Chondrocyte (in vitro differentiated cells): ENCODE data around the gene LRRC27. TPM values are rescaled to one million over a fixed set of nuclear protein-coding genes. Genes with fewer than 3 reads are reported as not detected.

Experiments used
- DNase-seq: peaks from one replicate; pipeline ENCODE4 v3.0.0; 2021; ENCODE audit warnings: mixed read lengths, low spot score
- H3K27ac Mint-ChIP-seq: one replicate; pipeline ENCODE4 v1.8.0; 2021; ENCODE audit warnings: mild to moderate bottlenecking, moderate library complexity, mixed read lengths; ENCODE audit not compliant: unreplicated experiment
- H3K27me3 Mint-ChIP-seq: 2 replicates; pipeline ENCODE4 v1.8.0; 2021; ENCODE audit warnings: low read depth, mixed read lengths
- H3K36me3 Mint-ChIP-seq: 2 replicates; pipeline ENCODE4 v1.8.0; 2021; ENCODE audit warnings: low read depth, mixed read lengths
- H3K4me1 Mint-ChIP-seq: 2 replicates; pipeline ENCODE4 v1.8.0; 2021; ENCODE audit warnings: low read depth, mild to moderate bottlenecking, mixed read lengths
- H3K4me3 Mint-ChIP-seq: one replicate; pipeline ENCODE4 v1.8.0; 2021; ENCODE audit warnings: mild to moderate bottlenecking, moderate library complexity, mixed read lengths; ENCODE audit not compliant: unreplicated experiment
- H3K9me3 Mint-ChIP-seq: 2 replicates; pipeline ENCODE4 v1.8.0; 2021; ENCODE audit warnings: low read depth, mixed read lengths
- CTCF ChIP-seq: fragments of 200-600 bp; sonication (generic); IDR thresholded peaks from 2 replicates; pipeline ENCODE4 v1.5.0; 2021; ENCODE audit warnings: antibody characterized with exemption, mild to moderate bottlenecking, moderate library complexity
- total RNA-seq: library from RNA; stranded (reverse); gene quantifications from 3 replicates; pipeline ENCODE4 v1.2.1, GENCODE V29; 2021

LRRC27 gene
- total RNA-seq, 1 donor from 2014 or later = 13.2 TPM

DNA sequence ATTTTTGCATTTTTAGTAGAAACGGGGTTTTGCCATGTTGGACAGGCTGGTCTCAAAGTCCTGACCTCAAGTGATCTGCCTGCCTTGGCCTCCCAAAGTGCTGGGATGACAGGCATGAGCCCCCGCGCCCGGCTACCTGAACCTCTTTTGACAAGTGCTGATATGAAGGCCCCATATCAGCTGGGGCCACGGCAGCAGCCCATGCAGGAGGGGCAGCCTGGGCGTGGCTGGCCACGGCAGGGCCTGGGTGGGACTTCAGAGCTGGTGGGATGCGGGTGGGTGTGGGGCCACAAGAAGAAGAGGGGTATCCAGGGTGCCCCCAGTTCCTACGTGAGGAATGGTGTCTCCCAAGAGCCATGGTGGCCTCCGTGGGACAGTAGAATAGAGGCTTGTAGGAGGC, 6.9 kb downstream of the LRRC27 start:
- peaks cover 12% of the 10 kb centered on the region for H3K36me3 Mint-ChIP-seq
- H3K4me3 Mint-ChIP-seq = no peak overlapping the region
- TF ChIP-seq CTCF = no peak
- no peaks in the 10 kb centered on the region for H3K27me3 Mint-ChIP-seq
- H3K4me1 Mint-ChIP-seq = peaks cover 14% of the 10 kb centered on the region
- H3K27ac Mint-ChIP-seq = no peak overlapping the region
- peaks cover 2% of the 10 kb centered on the region for H3K9me3 Mint-ChIP-seq
- peak; percentile 70 for DNase-seq

DNA sequence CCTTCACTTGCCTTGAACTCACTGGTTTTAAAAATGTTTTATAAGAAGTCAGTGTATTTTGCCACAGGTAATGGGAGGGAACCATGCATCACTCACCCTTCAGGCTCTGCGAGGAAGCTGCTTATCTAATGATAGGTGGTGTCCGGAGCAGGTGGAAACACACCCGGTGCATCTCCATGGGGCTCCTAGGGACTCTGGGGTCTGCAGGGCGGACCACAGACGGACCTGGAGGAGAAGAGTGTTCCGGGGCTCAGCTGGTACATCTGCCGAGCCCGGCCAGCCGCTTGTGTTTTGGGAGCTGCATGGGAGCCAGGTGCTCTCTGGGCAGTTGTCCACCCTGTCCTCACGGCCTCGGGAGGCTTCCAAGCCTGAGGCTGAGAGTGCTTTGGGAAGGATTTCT, 7.3 kb downstream of the LRRC27 start:
- H3K27me3 Mint-ChIP-seq = no peaks in the 10 kb centered on the region
- H3K4me3 Mint-ChIP-seq = no peak overlapping the region
- peaks cover 2% of the 10 kb centered on the region for H3K9me3 Mint-ChIP-seq
- peak; percentile 79 for DNase-seq
- no peak for TF ChIP-seq CTCF
- H3K36me3 Mint-ChIP-seq = peaks cover 14% of the 10 kb centered on the region
- H3K27ac Mint-ChIP-seq = no peak overlapping the region
- peaks cover 14% of the 10 kb centered on the region for H3K4me1 Mint-ChIP-seq

GRCh38 chr10:132341017-132341416, 9.0 kb downstream of the LRRC27 start:
- DNase-seq = peak; percentile 41
- no peak overlapping the region for H3K4me3 Mint-ChIP-seq
- peaks cover 23% of the 10 kb centered on the region for H3K36me3 Mint-ChIP-seq
- TF ChIP-seq CTCF = no peak
- no peak overlapping the region for H3K27ac Mint-ChIP-seq
- peaks cover 14% of the 10 kb centered on the region for H3K4me1 Mint-ChIP-seq
- peaks cover 2% of the 10 kb centered on the region for H3K9me3 Mint-ChIP-seq
- H3K27me3 Mint-ChIP-seq = no peaks in the 10 kb centered on the region

- H3K4me3 Mint-ChIP-seq = no peak overlapping the region
- DNase-seq = peak; percentile 66
- peaks cover 2% of the 10 kb centered on the region for H3K9me3 Mint-ChIP-seq
- peaks cover 9% of the 10 kb centered on the region for H3K4me1 Mint-ChIP-seq
- H3K27me3 Mint-ChIP-seq = no peaks in the 10 kb centered on the region
- no peak overlapping the region for H3K27ac Mint-ChIP-seq
- peaks cover 23% of the 10 kb centered on the region for H3K36me3 Mint-ChIP-seq
- TF ChIP-seq CTCF = no peak
Observed at GRCh38 chr10:132341781-132342180, 9.8 kb downstream of the LRRC27 start.

- DNase-seq = no peak
Observed at GRCh38 chr10:132342553-132342952, 10.6 kb downstream of the LRRC27 start.

More at GRCh38 chr10:132342553-132342952, 10.6 kb downstream of the LRRC27 start:
- H3K27me3 Mint-ChIP-seq = no peaks in the 10 kb centered on the region
- no peak overlapping the region for H3K27ac Mint-ChIP-seq
- no peak overlapping the region for H3K4me3 Mint-ChIP-seq
- no peak for TF ChIP-seq CTCF
- peaks cover 22% of the 10 kb centered on the region for H3K36me3 Mint-ChIP-seq
- peaks cover 2% of the 10 kb centered on the region for H3K9me3 Mint-ChIP-seq
- H3K4me1 Mint-ChIP-seq = peaks cover 1% of the 10 kb centered on the region
